HepG2 (cell line): ENCODE data around the gene CMIP. TPM values are rescaled to one million over a fixed set of nuclear protein-coding genes. Genes with fewer than 3 reads are reported as not detected.
A peak's percentile ranks its signal among the peaks of the same experiment; 100 is the strongest.

Experiments
- DNMT1 ChIP-seq: sonication (generic); formaldehyde crosslinking; IDR thresholded peaks from 2 replicates; pipeline ENCODE4 v1.5.1; 2020; ENCODE audit warnings: mild to moderate bottlenecking, missing genetic modification reagents
- IKZF5 ChIP-seq: IDR thresholded peaks from 2 replicates; pipeline ENCODE4 v1.6.1; 2018; ENCODE audit warnings: missing genetic modification reagents, mild to moderate bottlenecking, missing compliant biosample characterization
- JUNB ChIP-seq: sonication (generic); formaldehyde crosslinking; IDR thresholded peaks from 2 replicates; pipeline ENCODE4 v1.8.0; 2022; ENCODE audit warnings: missing genetic modification reagents, mild to moderate bottlenecking, borderline replicate concordance
- MAX ChIP-seq: IDR thresholded peaks from 2 replicates; pipeline ENCODE4 v1.6.1; 2012; ENCODE audit warnings: inconsistent platforms
- MYPOP ChIP-seq: sonication (generic); formaldehyde crosslinking; IDR thresholded peaks from 2 replicates; pipeline ENCODE4 v1.8.1; 2023; ENCODE audit warnings: mild to moderate bottlenecking, moderate library complexity, missing genetic modification reagents
- NAIF1 ChIP-seq: sonication (generic); formaldehyde crosslinking; IDR thresholded peaks from 2 replicates; pipeline ENCODE4 v1.5.0; 2020; ENCODE audit warnings: mild to moderate bottlenecking, missing genetic modification reagents, borderline replicate concordance
- NFE2L2 ChIP-seq: fragments of 150-350 bp; IDR thresholded peaks from 2 replicates; pipeline ENCODE4 v1.6.1; 2014; ENCODE audit warnings: low read length
- NFYB ChIP-seq: sonication (generic); formaldehyde crosslinking; IDR thresholded peaks from 2 replicates; pipeline ENCODE4 v1.4.0; 2020; ENCODE audit warnings: missing genetic modification reagents
- NR2C2 ChIP-seq: sonication (generic); formaldehyde crosslinking; IDR thresholded peaks from 2 replicates; pipeline ENCODE4 v1.4.0; 2020; ENCODE audit warnings: missing genetic modification reagents, mild to moderate bottlenecking, moderate library complexity, borderline replicate concordance
- NR3C1 ChIP-seq: sonication (generic); formaldehyde crosslinking; IDR thresholded peaks from 2 replicates; pipeline ENCODE4 v1.4.0; 2020; ENCODE audit warnings: missing genetic modification reagents
- RBM39 ChIP-seq: fragments of 200-400 bp; formaldehyde crosslinking; IDR thresholded peaks from one replicate; pipeline ENCODE4 v1.6.1; 2018; ENCODE audit warnings: antibody characterized with exemption, mild to moderate bottlenecking, low read depth, low read length; ENCODE audit not compliant: poor library complexity, severe bottlenecking
- RCOR2 ChIP-seq: IDR thresholded peaks from 2 replicates; pipeline ENCODE4 v1.6.1; 2016; ENCODE audit warnings: missing biosample characterization, missing genetic modification reagents
- RFXAP ChIP-seq: sonication (generic); formaldehyde crosslinking; IDR thresholded peaks from 2 replicates; pipeline ENCODE4 v1.4.0; 2020; ENCODE audit warnings: missing genetic modification reagents, borderline replicate concordance
- SOX6 ChIP-seq, 2 experiments: fragments of 450-650 bp in 1 of 2; sonication (generic) in 1 of 2; formaldehyde crosslinking in 1 of 2; IDR thresholded peaks; 2 replicates each; pipeline versions ENCODE4 v1.4.0 to v1.6.1; 2017 to 2020; ENCODE audit warnings: antibody characterized with exemption in 1 of 2, mild to moderate bottlenecking in 1 of 2, missing genetic modification reagents in 1 of 2
- SP140L ChIP-seq: sonication (generic); formaldehyde crosslinking; IDR thresholded peaks from 2 replicates; pipeline ENCODE4 v1.4.0; 2020; ENCODE audit warnings: missing genetic modification reagents, borderline replicate concordance
- SRSF4 ChIP-seq: fragments of 200-400 bp; formaldehyde crosslinking; IDR thresholded peaks from one replicate; pipeline ENCODE4 v1.6.1; 2018; ENCODE audit warnings: mild to moderate bottlenecking, low read depth, low read length, moderate library complexity; ENCODE audit not compliant: poor library complexity, severe bottlenecking
- TARDBP ChIP-seq: sonication (generic); formaldehyde crosslinking; IDR thresholded peaks from 2 replicates; pipeline ENCODE4 v1.8.0; 2022; ENCODE audit warnings: mild to moderate bottlenecking, missing genetic modification reagents
- ZNF18 ChIP-seq: sonication (generic); formaldehyde crosslinking; IDR thresholded peaks from 2 replicates; pipeline ENCODE4 v1.8.0; 2022; ENCODE audit warnings: mild to moderate bottlenecking, missing genetic modification reagents; ENCODE audit not compliant: insufficient replicate concordance
- ZNF263 ChIP-seq: sonication (generic); formaldehyde crosslinking; IDR thresholded peaks from 2 replicates; pipeline ENCODE4 v1.4.0; 2020; ENCODE audit warnings: missing genetic modification reagents
- ZNF431 ChIP-seq: sonication (generic); formaldehyde crosslinking; IDR thresholded peaks from 2 replicates; pipeline ENCODE4 v1.9.0; 2022; ENCODE audit warnings: missing genetic modification reagents, low read depth, mild to moderate bottlenecking, borderline replicate concordance
- ZNF513 ChIP-seq: sonication (generic); formaldehyde crosslinking; conservative IDR thresholded peaks from 2 replicates; pipeline ENCODE4 v1.5.0; 2020; ENCODE audit warnings: missing genetic modification reagents
- ZNF781 ChIP-seq: sonication (generic); formaldehyde crosslinking; IDR thresholded peaks from 2 replicates; pipeline ENCODE4 v1.5.1; 2020; ENCODE audit warnings: borderline replicate concordance, mild to moderate bottlenecking, missing genetic modification reagents; ENCODE audit errors: not compliant biosample characterization
- polyA plus RNA-seq, 8 experiments: library from polyadenylated mRNA; depleted of rRNA in 3 of 8; stranded (reverse) in 7 of 8; unstranded in 1 of 8; fragments of >200 nt; fragmentation: Illumina TruSeq in 4 of 8; extraction: Trizol in 4 of 8; gene quantifications; 2 replicates each; pipeline versions ENCODE4 v1.2.1 to v1.2.3, GENCODE V29; 2011 to 2016; ENCODE audit warnings: low read depth in 4 of 8, missing spikeins in 1 of 8, mixed read lengths in 1 of 8; ENCODE audit not compliant: insufficient read depth in 1 of 8
- total RNA-seq, 5 experiments: library from RNA; depleted of rRNA; stranded (reverse); fragments of >200 nt; fragmentation: Illumina TruSeq; extraction: Trizol; gene quantifications; 2 replicates each; pipeline ENCODE4 v1.2.3, GENCODE V29; 2016; ENCODE audit warnings: low read depth in 1 of 5

Gene CMIP
- total and polyA plus RNA-seq, 2 of the 13 experiments (the other 11 are each of a cell fraction or from before 2014, with no cell fraction given): 10.9 to 18.1 TPM

- TF ChIP-seq SRSF4 (no peak), DNMT1 (peak; percentile 71; the same call in 1 of the 2 replicates), NFE2L2 (no peak), RFXAP (peak; percentile 81; the same call in 1 of the 2 replicates), NAIF1 (CRISPR knock-in tag) (no peak; the same call in 1 of the 2 replicates), RBM39 (peak; percentile 85), NFYB (CRISPR knock-in tag) (no peak; the same call in 1 of the 2 replicates), NR2C2 (CRISPR knock-in tag) (peak; percentile 44; the same call in 1 of the 2 replicates), ZNF781 (peak; percentile 77), MAX (peak; percentile 89), ZNF431 (CRISPR knock-in tag) (peak; percentile 95; the same call in 1 of the 2 replicates), MYPOP (peak; percentile 93), IKZF5 (CRISPR knock-in tag) (peak; percentile 98), ZNF18 (peak; percentile 92), RCOR2 (CRISPR knock-in tag) (peak; percentile 90), ZNF263 (CRISPR knock-in tag) (peak; percentile 75), ZNF513 (CRISPR knock-in tag) (no peak), JUNB (no peak), TARDBP (CRISPR knock-in tag) (peak; percentile 97), NR3C1 (CRISPR knock-in tag) (no peak), SOX6 (IDR thresholded peaks at IDR 0.05) (no peak), SOX6 (CRISPR knock-in tag; IDR thresholded peaks at IDR 0.05) (peak; percentile 93), SP140L (CRISPR knock-in tag) (no peak; the same call in 1 of the 2 replicates)
These were observed 3.8 kb downstream of the CMIP start (continued) for GRCh38 chr16:81448154-81449131.
